Activated CD8-positive, alpha-beta memory T cell treated with anti-CD3 and anti-CD28 coated beads for 48 hours (primary cell): ENCODE data around the gene GRIN3B.

Experiments used
- DNase-seq, 3 experiments: peaks; one replicate each; pipeline ENCODE4 v3.0.0-alpha.2; 2020; ENCODE audit warnings: low read depth in 2 of 3, low spot score in 2 of 3

Gene GRIN3B

DNA sequence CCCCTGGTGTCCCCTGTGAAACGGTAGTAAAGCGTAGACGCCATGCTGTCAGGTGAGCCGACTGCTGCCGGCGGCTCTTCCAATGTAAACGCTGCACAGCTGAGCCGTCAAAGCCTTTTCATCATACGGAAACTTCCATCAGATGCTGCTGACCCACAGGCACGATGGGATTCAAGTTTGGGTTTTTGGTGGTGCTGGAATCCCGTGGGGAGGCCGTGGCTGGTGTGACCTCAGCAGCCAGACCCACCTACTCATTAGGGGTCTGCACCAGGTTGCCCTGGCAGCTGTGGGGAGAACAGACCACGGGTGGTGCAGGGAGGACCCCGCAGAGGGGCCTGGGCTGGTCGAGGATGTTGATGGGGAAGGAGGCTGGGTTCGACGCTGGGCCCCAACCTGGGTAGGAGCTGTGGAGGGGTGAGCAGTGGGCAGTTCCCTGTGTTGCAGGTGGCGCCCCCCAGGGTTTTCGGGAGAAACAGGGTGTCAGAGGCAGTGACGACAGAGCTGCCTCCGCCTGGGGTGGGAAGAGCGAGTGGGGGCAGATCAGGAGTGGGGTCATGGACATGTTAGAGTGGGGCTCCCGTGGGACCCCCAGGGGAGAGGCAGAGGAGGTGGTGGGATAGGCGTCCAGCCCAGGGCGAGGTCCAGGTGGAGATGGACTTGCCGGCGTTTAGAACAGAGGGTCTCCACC is 6.6 kb downstream of the GRIN3B start:
- no peak for DNase-seq

DNA sequence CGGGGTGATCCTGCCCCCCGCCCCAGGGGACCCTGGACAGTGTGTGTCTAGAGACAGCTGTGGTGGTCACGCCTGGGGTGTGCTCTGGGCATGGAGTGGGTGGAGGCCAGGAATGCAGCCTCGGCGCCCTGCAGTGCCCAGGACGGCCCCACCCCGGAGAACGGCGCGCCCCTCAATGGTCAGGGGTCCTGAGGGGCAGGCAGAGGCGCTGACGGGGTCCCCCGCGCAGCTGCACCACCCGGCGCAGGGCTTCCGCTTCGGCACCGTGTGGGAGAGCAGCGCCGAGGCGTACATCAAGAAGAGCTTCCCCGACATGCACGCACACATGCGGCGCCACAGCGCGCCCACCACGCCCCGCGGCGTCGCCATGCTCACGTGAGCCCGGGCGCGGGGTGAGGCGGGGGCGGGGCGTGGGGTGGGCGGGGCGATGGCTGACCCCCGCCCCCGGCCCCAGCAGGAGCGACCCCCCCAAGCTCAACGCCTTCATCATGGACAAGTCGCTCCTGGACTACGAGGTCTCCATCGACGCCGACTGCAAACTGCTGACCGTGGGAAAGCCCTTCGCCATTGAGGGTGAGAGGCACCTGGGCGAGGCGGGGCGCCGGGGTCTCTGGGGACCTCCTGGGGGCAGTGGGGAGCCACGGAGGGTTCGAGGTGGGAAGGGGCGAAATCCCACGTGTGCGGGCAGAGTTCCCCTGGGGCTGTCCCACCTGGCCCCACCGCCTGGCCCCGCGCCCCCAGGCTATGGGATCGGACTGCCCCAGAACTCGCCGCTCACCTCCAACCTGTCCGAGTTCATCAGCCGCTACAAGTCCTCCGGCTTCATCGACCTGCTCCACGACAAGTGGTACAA is 7.4 kb downstream of the GRIN3B start:
- no peak for DNase-seq

DNA sequence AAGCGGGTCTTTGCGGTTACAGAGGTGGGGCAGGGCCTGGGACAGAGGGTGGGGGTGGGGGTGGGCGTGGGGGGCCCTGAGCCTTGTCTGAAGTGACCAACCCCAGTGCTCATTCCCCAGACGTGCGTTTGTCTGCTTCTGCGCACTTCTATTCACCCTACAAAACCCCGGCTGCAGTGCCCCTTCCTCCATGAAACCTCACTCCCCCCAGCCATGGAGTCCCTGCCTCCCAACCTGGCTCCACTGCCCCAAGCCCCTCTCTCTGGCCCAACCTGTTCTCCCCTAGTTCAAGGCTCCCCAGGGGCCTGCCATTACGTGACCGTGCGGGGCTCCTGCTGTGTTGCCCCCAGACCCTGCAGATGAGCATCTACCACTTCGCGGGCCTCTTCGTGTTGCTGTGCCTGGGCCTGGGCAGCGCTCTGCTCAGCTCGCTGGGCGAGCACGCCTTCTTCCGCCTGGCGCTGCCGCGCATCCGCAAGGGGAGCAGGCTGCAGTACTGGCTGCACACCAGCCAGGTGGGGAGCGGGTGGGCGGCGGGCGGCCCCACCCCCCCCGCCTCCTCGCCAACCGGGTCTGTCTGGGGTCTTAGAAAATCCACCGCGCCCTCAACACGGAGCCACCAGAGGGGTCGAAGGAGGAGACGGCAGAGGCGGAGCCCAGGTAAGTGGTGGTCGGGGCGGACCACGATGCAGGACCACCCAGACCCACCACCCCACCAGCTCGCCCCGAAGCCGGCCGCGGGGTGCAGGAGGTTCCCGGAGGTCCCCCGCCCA is 8.2 kb downstream of the GRIN3B start:
- no peak for DNase-seq

DNA sequence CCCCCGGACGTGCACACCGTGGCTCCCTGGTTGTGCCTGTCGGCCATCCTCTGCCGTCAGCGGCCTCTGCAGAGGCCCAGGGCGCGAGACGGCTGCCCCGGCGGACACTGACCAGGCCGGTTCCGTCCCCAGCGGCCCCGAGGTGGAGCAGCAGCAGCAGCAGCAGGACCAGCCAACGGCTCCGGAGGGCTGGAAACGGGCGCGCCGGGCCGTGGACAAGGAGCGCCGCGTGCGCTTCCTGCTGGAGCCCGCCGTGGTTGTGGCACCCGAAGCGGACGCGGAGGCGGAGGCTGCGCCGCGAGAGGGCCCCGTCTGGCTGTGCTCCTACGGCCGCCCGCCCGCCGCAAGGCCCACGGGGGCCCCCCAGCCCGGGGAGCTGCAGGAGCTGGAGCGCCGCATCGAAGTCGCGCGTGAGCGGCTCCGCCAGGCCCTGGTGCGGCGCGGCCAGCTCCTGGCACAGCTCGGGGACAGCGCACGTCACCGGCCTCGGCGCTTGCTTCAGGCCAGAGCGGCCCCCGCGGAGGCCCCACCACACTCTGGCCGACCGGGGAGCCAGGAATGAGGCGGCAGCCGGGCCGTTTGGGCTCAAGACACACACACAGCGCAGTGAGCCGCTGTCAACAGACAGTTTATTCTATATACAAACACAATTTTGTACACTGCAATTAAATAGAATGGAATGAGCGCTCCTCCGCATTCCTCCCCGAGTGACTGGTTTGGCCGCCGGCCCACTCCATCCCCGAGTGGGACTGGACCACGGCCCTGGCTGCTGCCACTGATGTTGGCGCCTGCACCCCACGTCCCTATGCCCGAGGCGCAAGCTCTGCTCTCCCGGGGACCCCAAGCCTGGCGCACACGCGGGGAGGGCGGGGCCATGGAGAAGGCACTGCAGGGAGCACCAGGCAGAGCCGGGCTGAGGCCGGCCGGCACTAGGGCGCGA is 9.1 kb downstream of the GRIN3B start:
- no peak for DNase-seq

DNA sequence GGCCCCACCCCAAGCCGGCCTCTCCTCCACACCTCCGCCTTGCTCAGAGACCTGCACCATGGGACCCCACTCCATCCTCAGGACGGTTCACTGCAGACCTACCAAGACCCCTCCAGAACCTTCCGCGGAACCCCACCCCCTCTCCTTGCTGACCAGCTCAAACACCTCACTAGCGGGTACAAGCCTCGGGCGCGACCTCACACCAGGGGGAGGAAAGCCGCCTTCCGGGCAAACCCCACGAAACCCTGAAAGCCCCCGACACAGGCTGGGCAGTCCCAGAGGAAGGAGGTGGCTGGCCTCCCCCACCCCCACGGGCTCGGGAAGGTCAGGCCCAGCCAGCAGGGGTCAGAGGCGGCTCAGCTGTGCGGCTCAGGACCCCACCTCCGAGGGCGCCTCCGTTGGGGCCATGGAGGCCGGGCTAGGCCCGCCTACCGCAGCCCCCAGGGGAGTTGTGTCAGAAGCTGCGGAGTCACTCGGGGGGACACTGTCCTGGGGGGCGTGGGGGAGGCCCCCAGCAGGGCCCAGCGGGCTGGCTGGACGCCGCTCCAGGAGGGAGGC is 9.8 kb downstream of the GRIN3B start:
- DNase-seq: no peak

DNA sequence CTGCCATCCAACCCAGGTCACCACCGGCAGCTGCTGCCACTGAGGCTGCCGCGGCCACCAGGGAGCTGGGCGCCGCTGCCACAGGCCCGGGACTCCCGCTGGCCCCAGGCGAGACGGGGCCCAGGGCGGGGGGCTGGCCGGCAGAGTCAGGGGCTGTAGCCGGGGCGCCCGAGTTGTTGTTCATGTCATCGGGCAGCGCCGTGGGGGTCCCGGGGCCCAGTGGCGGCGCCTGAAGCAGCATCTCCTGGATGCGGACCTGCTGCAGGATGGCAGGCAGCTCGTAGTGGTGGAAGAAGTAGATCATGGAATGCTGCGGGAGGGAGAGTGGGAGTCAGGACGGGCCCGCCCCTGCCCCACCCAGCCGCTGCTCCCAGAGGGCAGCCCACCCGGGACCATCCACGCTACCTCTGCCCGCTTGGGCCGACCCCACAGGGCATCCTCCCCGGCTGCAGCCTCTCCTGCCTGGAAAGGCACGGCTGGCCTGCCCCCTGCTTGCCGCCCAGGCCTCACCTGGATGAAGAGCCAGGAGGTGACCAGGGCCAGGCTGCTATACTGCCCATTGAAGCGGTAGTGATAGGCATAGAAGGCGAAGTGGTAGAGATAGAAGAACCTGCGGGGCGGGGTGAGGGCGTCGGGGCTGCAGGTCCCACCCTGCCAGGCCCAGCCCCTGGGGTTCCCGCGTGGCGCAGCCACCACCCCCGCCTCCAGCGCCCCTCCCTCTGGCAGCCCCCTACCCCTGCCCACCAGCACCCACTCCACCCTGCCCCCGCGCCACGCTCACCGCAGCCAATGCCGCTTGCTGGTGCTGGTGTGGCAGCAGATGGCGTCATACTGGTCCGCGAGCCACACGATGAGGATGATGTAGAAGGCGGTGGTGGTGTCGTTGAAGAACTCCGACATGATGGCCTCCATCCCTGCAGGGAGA is 10.6 kb downstream of the GRIN3B start:
- no peak for DNase-seq

DNA sequence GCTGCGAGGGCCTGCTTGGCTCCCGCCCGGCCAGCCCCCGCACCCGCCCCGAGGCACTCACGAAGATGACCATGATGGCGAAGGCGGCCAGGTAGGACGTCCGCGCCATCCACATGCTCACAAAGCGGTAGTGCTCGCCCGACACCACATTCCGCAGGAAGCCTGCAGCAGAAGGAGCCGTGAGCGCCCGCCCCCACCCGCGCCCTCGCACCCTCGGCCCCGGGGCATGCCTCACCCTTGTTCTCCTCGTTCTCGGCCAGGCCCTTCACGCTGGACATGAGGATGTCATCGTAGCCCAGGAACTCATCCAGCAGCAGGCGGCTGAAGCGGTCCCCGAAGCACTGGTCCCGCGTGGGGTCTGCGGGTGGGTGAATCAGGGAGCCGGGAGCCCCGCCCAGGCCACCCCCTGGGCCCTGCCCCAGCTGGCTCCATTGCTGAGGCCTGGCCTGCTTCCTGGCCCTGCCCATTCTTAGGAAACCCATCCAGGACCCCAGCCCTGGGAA is 11.7 kb downstream of the GRIN3B start:
- DNase-seq: no peak

DNA sequence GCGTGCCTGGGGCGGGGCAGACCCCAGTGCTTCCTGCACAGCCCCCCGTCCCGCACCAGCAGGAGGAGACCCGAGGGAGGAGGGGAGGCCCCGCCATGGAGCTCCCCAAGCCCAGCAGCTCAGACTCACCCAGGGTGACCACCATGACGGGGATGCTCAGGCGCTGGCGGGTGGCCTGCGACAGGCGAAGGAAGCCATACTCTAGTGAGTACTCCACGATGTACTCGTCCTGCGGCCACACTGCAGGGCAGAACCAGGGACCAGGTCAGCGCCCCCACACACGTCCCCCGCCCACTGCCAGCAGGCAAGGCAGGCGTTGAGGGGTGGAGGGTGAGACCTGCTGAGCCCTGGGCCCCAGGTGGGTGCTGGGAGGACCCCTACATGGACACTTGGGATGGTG is 12.1 kb downstream of the GRIN3B start:
- DNase-seq: no peak

DNA sequence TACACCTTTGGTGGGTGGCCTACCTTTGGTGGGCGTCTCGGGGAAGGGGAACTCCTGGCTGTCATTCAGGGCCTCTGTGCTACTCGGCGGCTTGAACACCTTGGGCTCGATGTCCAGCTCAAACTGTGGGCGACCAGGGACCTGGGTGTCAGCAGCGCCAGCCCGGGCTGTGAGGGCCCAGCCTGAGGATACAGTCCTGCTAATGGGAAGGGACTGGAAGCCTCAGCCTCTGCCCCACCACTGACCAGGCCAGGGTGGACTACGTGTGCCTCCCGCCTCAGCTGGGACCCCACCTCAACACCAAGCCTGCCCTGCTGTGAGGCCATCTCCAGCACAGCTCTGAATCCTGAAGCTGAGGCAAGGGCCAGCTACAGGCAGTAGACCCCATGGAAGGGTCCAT is 13.0 kb downstream of the GRIN3B start:
- no peak for DNase-seq

DNA sequence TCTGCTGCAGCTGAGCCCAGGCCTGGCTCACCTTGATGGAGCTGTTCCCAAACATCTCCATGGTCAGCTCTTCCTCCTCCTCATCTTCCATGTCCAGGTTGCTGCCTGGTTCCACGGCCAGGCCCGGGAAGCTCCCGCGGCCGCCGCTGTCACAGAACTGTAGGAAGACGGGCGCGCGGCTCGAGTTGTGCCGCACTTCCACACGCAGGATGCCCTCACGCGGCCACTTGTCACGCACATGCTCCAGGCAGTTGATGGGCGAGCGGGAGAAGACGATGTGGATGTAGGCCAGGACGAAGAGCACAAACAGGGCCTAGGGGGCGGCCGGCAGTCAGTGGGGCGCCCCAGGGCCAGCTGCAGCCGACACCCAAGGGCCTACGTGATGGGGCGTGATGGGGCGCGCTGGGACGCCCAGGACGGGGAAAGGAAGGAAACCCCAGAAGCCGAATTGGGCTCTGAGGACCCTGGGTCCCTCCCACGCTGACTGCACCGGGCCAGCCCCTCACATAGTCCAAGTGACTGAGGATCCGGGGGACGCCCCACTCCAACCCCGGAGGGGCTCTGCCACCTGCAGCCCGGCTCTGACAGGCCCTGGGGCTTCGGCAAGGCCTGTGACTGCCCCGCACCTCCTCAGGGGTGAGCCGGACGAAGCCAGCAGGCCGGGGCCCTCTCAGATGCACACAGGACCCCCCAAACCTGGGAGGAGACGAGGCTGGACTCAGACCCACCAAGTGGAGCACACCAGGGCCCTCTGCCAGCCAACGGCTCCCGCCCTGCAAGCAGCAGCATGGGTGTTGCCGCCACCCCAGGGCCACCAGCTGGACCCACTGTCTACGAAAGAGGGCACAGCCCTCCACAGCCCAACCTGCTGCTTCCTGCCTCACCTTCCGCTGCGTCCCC is 14.2 kb downstream of the GRIN3B start:
- no peak for DNase-seq

DNA sequence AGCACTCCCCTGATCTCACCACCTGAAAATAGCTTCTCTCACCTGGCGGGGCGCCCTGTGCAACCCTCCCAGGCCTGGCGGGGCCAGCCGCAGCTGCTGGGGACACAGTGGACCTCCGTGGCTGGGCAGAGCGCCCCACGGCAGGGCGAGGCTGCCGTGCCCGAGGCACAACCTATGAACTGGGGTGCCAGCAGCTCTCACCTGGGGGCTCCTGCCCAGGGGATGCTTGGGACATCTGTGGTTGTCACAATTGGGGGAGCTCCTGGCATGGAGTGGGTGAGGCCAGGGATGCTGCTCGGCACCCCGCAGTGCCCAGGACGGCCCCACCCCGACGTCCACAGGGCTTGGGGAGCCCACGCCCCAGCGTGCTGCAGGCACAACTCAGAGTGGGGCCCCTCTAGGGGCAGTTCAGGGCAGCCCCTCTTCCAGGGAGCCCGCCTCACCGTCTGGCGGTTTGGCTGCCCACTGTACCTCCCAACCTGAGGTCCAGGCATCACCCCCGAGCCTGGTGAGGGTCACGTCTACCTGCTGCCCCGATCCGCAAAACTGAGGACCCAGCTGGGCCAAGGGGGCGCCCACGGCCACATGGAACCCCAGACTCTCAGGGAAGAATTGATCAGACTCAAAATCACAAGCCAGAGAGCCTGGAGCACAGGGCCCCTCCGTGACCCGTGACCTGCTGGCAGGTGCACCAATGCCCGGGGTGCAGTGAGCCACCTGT is 15.0 kb downstream of the GRIN3B start:
- DNase-seq: no peak

DNA sequence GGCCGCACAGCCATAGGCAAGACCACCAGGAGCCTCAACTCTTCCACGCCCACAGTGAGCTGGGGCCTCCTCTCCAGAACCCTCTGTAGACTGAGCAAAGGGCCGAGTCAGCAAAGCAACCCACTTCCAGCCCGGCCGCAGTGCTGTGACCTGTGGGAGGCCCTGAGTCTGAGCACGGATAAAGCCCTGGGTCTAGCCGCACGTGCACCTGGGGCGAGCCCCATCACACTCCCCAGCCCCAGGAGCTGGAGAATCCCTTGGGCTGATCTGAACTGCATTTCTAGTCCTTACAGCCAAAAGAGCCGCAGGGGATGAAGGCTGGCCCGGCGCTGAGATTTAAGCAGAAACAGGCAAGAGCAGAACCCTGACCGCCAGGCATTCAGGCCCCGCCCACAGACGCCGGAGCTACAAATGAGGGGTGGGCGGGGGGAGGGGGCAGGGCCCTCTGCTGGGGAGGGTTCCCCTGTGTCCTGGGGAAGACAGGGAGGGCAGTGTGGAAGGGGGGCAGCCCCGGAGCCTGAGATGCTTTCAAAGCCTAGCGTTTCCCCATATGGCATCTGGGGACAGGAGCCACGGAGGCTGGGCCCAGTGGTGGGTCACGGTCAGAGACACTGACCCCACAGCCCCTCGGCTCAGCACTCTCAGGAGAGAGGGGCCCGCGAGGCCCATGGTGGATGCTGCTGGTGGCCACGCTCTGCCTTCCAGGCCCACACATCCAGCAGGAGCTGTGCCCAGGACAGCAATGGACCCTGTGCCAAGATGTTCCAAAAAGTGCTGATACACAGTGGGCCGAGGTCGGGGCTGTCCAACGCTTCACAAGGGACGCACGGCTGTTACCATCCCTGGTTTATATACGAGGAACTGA is 15.8 kb downstream of the GRIN3B start:
- DNase-seq: no peak

DNA sequence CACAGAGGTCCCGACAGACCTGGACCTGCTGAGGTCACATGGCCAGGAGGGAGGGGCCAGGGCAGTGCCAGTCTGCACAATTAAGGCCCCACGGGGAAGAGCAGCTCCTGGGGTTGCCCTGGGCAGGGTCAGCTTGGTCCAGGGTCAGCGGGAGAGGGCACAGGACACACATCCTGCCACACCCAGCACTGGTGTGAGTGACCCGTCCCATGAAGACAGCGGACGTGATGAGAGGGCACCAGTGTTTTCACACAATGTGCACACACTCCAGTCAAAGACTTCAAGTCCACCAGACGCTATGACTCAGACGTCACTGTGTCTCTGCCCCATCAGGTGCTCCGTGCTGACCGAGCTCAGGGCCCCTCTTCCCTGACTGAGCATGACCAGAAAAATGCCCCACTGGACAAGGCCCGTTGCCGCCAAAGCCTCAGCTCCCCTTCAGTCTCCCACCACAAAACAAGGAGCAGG is 16.5 kb downstream of the GRIN3B start:
- no peak for DNase-seq

DNA sequence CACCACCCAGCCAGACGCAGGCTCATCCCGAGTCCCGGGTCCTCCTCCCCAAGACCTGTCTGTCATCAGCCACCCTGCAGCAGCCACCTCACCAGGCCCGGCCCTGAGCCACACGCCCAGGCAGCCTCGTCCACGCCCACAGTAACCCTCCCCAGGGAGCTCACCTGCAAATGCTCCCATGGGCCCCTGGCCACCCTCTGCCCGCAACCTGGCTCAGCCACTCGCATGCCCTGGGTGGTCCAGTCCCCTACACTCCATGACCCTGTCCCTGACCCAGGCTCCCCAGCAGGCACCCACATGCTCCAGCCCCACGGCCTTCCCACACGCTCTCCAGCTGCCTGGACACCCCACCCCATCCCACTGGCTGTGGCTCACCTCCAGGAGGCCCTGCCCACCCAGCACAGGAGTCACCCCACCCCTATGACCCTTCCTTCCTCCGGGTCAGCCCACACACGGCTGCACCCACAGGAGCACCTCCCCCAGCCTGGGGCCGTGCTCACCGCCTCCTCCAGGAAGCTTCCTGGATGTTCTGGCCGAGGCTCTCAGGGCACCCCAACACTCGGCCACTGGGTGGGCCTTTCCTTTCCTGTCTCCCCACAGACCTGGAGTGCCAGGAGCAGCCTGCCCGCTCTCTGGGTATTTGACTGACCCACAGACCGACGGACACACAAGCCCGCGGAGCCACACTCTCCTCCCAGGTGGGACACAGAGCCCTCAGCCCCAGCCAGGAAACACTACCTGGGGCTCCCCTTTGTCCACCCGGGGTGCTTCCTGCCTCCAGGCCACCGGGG is 17.1 kb downstream of the GRIN3B start:
- DNase-seq: no peak

DNA sequence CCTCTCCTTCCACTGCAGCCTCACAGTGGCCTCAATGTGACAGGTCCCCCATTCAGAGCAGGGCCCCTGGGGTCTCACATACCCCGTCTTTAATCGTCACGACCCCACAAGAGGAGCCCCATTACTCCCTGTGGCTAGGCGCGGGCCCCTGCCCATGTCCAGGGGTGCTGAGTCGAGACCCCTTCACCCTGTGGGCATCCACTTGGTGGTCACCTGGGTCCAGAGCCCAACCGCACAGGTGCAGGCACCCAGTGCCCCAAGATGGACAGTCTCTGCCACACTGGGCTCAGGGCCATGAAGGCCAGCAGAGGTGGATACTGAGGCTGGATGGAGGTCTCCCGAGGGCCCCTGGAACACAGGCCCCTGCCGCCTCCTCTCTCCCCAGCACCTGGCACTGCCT is 17.7 kb downstream of the GRIN3B start:
- DNase-seq: no peak

DNA sequence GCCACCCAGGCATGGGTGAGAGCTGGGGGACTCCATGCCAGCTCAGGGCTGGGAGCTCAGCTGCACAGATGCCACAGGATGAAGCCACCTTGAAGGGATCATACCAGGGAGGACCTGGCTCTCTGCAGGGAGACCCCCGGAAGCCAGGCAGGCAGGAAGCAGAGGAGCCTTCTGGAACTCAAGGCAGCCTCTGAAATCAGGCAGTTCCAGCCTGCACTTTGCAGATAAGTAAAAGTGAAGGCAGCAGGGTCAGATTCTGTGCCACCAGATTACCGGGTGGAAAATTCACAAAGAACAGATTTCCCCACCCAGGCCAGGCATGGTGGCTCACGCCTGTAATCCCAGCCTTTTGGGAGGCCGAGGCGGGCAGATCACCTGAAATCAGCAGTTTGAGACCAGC is 18.2 kb downstream of the GRIN3B start:
- no peak for DNase-seq
